HFFc6 (cell line): ENCODE measurements around the gene SNX8. TPM values are rescaled to one million over a fixed set of nuclear protein-coding genes. Genes with fewer than 3 reads are reported as not detected.

Experiments used
- DNase-seq: peaks from one replicate; pipeline ENCODE4 v3.0.0-alpha.2; 2018
- H3K27ac Mint-ChIP-seq: 2 replicates; pipeline ENCODE4 v1.8.0; 2020; ENCODE audit warnings: mild to moderate bottlenecking, mixed read lengths
- H3K27me3 Mint-ChIP-seq: 2 replicates; pipeline ENCODE4 v1.8.0; 2021; ENCODE audit warnings: mild to moderate bottlenecking, moderate library complexity, mixed read lengths; ENCODE audit not compliant: insufficient read depth
- H3K36me3 Mint-ChIP-seq: 2 replicates; pipeline ENCODE4 v1.8.0; 2021; ENCODE audit warnings: low read depth, mixed read lengths
- H3K4me1 Mint-ChIP-seq: 2 replicates; pipeline ENCODE4 v1.8.0; 2020; ENCODE audit warnings: low read depth, mixed read lengths
- H3K4me3 Mint-ChIP-seq: 2 replicates; pipeline ENCODE4 v1.8.0; 2020; ENCODE audit warnings: mild to moderate bottlenecking, moderate library complexity, mixed read lengths
- H3K9me3 Mint-ChIP-seq: 2 replicates; pipeline ENCODE4 v1.8.0; 2020; ENCODE audit warnings: mild to moderate bottlenecking, mixed read lengths
- total RNA-seq, 6 experiments: library from RNA; stranded (reverse); fragmentation: NEBNext Ultra II Directional; extraction: Animal tissue kit (Norgen Biotek cat#: 25700); gene quantifications; 2 replicates in 1 of 6; 3 replicates in 5 of 6; pipeline ENCODE4 v1.2.3, GENCODE V29; 2021
- TF ChIP-seq, protein P1 (sequence below): fragments of 200-600 bp; sonication (generic); IDR thresholded peaks from 2 replicates; pipeline ENCODE4 v1.5.0; 2021; ENCODE audit warnings: antibody characterized with exemption, mild to moderate bottlenecking

Gene SNX8
- total RNA-seq, 6 experiments from 2014 or later, result 44.6 to 67.4 (median 61.9) TPM

DNA sequence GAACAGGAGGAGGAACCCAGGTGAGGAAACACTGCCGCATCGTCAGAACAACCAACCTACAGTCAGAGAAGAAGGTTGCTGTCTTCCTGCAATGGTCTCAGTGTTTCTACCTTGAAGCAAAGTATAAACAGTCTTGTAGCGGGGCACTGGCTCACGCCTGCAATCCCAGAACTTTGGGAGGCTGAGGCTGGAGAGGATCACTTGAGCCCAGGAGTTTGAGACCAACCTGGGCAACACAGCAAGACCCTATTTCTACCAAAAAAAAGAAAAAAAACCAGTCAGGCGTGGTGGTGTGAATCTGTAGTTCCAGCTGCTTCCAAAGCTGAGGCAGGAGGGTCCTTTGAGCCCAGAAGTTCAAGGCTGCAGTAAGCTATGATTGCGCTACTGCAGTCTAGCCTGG, 23.4 kb downstream of the SNX8 start:
- no peak overlapping the region for H3K4me3 Mint-ChIP-seq
- no peaks in the 10 kb centered on the region for H3K9me3 Mint-ChIP-seq
- H3K36me3 Mint-ChIP-seq, result peaks cover 8% of the 10 kb centered on the region; the same call in 1 of the 2 replicates
- H3K27me3 Mint-ChIP-seq, result no peaks in the 10 kb centered on the region; the same call in 1 of the 2 replicates
- no peaks in the 10 kb centered on the region for H3K4me1 Mint-ChIP-seq
- TF ChIP-seq, protein P1, sequence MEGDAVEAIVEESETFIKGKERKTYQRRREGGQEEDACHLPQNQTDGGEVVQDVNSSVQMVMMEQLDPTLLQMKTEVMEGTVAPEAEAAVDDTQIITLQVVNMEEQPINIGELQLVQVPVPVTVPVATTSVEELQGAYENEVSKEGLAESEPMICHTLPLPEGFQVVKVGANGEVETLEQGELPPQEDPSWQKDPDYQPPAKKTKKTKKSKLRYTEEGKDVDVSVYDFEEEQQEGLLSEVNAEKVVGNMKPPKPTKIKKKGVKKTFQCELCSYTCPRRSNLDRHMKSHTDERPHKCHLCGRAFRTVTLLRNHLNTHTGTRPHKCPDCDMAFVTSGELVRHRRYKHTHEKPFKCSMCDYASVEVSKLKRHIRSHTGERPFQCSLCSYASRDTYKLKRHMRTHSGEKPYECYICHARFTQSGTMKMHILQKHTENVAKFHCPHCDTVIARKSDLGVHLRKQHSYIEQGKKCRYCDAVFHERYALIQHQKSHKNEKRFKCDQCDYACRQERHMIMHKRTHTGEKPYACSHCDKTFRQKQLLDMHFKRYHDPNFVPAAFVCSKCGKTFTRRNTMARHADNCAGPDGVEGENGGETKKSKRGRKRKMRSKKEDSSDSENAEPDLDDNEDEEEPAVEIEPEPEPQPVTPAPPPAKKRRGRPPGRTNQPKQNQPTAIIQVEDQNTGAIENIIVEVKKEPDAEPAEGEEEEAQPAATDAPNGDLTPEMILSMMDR, result no peak
- no peak for DNase-seq
- no peak overlapping the region for H3K27ac Mint-ChIP-seq

DNA sequence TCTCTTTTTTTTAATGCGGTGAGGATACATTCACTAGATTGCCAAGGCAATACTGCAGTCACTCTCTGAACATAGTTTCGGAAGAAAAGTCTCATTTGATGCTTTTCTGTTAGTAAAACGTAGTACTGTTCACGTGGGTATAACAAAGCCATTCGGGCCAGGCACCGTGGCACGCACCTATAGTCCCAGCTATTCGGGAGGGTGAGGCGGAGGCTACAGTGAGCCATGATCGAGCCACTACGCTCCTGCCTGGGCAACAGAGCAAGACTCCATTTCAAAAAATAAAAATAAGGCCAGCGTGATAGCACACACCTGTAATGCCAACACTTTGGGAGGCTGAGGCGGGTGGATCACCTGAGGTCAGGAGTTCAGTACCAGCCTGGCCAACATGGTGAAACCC, 24.6 kb downstream of the SNX8 start:
- Mint-ChIP-seq H3K4me1 (no peaks in the 10 kb centered on the region), H3K27ac (no peak overlapping the region), H3K36me3 (peaks cover 8% of the 10 kb centered on the region; the same call in 1 of the 2 replicates), H3K27me3 (no peaks in the 10 kb centered on the region; the same call in 1 of the 2 replicates), H3K4me3 (no peak overlapping the region), H3K9me3 (no peaks in the 10 kb centered on the region)
- no peak for DNase-seq
- TF ChIP-seq, protein P1, result no peak

DNA sequence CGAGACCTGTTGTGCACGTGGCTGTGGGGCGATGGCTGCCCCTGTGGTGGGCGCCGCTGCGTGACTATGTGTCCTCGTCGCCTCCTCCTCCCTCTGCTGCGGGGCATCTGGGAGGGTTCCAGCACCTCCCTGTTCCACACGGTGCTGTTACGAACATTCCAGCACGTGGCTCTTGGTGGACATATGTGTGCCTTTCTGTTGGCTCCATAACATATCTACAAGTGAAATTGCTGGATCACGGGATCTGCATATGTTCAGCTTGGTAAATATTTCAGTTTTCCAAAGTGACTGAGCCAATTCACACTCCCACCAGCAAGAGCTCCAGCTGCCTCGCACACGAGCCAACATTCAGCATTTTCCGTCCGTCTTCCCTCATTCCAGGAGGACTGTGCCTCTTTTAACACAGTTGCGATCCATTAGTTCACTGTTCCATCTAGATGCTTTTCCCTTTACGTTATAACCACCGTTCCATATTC, 25.1 kb downstream of the SNX8 start:
- Mint-ChIP-seq H3K9me3 (no peaks in the 10 kb centered on the region), H3K4me3 (no peak overlapping the region), H3K27ac (no peak overlapping the region), H3K4me1 (no peaks in the 10 kb centered on the region), H3K27me3 (no peaks in the 10 kb centered on the region; the same call in 1 of the 2 replicates), H3K36me3 (peaks cover 8% of the 10 kb centered on the region; the same call in 1 of the 2 replicates)
- TF ChIP-seq, protein P1, result no peak
- DNase-seq, result no peak

DNA sequence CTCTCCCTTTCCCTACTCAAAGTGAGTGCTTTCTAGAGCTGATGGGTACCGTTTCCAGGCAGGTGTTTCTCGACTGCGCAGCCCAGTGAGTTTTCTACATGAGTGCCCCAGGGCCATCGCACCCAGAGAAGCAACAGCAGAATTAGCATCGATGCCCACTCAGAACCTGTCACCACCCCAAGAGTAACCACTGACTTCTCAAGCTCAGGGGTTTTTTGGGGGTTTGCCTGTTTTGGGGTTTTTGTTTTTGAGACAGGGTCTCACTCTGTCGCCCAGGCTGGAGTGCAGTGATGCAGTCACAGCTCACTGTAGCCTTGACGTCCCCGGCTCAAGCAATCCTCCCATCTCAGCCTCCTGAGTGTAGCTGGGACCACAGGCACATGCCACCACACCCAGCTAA, 25.7 kb downstream of the SNX8 start:
- H3K36me3 Mint-ChIP-seq, result peaks cover 8% of the 10 kb centered on the region; the same call in 1 of the 2 replicates
- no peak overlapping the region for H3K4me3 Mint-ChIP-seq
- DNase-seq, result no peak

DNA sequence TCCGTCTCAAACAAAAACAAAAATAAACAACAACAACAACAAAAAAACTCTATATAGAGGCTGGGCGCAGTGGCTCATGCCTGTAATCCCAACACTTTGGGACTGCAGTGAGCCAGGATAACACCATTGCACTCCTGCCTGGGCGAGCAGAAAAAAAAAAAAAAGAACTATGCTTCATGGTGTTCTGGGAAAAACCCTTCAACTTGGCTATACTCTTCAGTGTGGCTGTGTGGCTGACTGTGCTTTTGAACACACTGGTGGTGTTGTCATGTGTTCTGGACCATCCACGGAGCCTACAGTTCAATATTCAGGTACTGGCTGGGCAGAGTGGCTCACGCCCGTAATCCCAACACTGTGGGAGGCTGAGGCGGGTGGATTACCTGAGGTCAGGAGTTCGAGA, 26.5 kb downstream of the SNX8 start:
- peaks cover 8% of the 10 kb centered on the region; the same call in 1 of the 2 replicates for H3K36me3 Mint-ChIP-seq
- TF ChIP-seq, protein P1, result no peak
- H3K4me3 Mint-ChIP-seq, result no peak overlapping the region
- no peaks in the 10 kb centered on the region; the same call in 1 of the 2 replicates for H3K27me3 Mint-ChIP-seq
- H3K4me1 Mint-ChIP-seq, result no peaks in the 10 kb centered on the region
- no peaks in the 10 kb centered on the region for H3K9me3 Mint-ChIP-seq
- DNase-seq, result no peak
- H3K27ac Mint-ChIP-seq, result no peak overlapping the region

More for the DNA sequence above, 25.7 kb downstream of the SNX8 start:
- no peaks in the 10 kb centered on the region; the same call in 1 of the 2 replicates for H3K27me3 Mint-ChIP-seq
- no peaks in the 10 kb centered on the region for H3K9me3 Mint-ChIP-seq
- no peaks in the 10 kb centered on the region for H3K4me1 Mint-ChIP-seq
- TF ChIP-seq, protein P1, result no peak
- H3K27ac Mint-ChIP-seq, result no peak overlapping the region
